NB4 (cell line): ENCODE results near the gene AUTS2.

Experiments used
- DNase-seq: peaks from one replicate; pipeline ENCODE4 v3.0.0; 2010; ENCODE audit warnings: low read depth
- H3K4me3 ChIP-seq: one replicate; pipeline ENCODE4 v1.5.1; 2011; ENCODE audit warnings: mild to moderate bottlenecking, low read depth, low read length, moderate library complexity
- MYC ChIP-seq: IDR thresholded peaks from 2 replicates; pipeline ENCODE4 v1.6.1; 2011; ENCODE audit warnings: low read depth, low read length
- POLR2A ChIP-seq: IDR thresholded peaks from 2 replicates; pipeline ENCODE4 v1.6.1; 2011; ENCODE audit warnings: mild to moderate bottlenecking; ENCODE audit not compliant: insufficient read length; ENCODE audit errors: extremely low read depth
- TF ChIP-seq, protein P1 (sequence below): IDR thresholded peaks from 2 replicates; pipeline ENCODE4 v1.6.1; 2011; ENCODE audit warnings: low read depth, low read length
- TF ChIP-seq, protein P2 (sequence below): IDR thresholded peaks from one replicate; pipeline ENCODE4 v1.5.1; 2012; ENCODE audit warnings: low read depth, low read length

AUTS2 gene

DNA sequence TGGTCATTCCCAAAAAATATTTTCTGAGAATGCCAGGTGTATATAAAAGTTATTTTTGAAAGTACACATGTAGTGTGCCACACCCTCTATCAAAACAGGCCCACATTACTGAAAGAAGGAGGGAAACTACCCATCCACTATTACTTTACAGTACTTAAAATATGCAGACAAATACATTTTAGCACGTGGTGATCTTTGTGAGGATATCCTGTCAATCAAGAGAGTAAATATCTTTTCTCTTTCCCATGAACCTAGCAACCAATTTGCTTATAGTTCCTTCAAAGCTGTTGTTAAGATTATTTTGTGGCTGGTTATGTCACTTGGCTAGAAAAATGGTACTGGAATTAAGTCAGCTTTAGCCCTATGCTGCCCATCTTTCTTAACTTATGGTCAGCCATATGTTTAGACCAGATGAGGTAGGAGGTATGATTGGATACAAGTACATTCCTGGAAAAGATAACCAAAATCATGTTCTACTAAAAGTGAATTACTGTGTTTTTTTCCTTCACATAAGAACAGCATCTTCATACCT, 70.1 kb downstream of the AUTS2 start:
- TF ChIP-seq MYC = no peak
- TF ChIP-seq, protein P1, sequence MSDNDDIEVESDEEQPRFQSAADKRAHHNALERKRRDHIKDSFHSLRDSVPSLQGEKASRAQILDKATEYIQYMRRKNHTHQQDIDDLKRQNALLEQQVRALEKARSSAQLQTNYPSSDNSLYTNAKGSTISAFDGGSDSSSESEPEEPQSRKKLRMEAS = no peak
- TF ChIP-seq, protein P2, sequence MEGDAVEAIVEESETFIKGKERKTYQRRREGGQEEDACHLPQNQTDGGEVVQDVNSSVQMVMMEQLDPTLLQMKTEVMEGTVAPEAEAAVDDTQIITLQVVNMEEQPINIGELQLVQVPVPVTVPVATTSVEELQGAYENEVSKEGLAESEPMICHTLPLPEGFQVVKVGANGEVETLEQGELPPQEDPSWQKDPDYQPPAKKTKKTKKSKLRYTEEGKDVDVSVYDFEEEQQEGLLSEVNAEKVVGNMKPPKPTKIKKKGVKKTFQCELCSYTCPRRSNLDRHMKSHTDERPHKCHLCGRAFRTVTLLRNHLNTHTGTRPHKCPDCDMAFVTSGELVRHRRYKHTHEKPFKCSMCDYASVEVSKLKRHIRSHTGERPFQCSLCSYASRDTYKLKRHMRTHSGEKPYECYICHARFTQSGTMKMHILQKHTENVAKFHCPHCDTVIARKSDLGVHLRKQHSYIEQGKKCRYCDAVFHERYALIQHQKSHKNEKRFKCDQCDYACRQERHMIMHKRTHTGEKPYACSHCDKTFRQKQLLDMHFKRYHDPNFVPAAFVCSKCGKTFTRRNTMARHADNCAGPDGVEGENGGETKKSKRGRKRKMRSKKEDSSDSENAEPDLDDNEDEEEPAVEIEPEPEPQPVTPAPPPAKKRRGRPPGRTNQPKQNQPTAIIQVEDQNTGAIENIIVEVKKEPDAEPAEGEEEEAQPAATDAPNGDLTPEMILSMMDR = no peak
- TF ChIP-seq POLR2A = no peak
- no peak overlapping the region for H3K4me3 ChIP-seq
- DNase-seq = no peak

DNA sequence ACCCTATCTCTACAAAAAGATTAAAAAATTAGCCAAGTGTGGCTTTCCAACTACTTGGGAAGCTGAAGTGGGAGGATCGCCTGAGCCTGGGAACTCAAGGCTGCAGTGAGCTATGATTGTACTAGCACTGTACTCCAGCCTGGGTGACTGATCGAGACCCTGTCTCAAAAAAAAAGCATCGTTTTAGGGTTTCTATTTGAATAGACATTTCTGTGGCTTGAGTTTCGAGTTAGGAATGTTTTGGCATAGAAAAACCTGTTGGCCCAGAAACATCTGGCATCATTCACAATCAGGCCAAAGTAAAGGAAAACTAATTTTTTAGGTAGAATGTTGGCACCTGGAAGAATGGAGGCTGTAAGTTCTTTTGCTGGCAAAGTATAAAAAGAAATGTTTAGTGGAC, 72.4 kb downstream of the AUTS2 start:
- DNase-seq = no peak
- TF ChIP-seq, protein P1 = no peak
- no peak for TF ChIP-seq POLR2A
- no peak for TF ChIP-seq MYC
- TF ChIP-seq, protein P2 = no peak
- H3K4me3 ChIP-seq = no peak overlapping the region

DNA sequence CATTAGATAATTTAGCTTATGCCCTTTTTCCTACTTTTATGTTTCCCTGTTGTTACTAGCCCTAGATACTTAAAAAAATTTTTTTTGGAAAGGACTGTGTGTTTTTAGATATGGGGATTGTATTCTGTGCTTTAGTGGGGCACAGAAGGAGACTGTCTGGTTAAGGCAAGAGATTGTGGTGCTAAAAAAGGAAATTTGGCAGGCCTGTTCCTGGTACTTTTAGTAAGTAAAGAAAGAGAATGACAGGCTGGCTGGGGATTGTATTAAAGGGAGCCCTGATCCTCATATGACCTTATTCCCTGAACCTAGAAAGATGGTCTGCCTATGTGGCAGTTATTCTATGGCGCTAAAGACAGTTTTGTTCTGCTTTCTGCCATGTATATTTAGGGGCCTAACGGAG, 74.8 kb downstream of the AUTS2 start:
- TF ChIP-seq MYC (no peak), POLR2A (no peak)
- TF ChIP-seq, protein P1 = no peak
- TF ChIP-seq, protein P2 = no peak
- DNase-seq = no peak

GRCh38 chr7:69674701-69675182, 76.5 kb downstream of the AUTS2 start:
- DNase-seq = no peak
- no peak overlapping the region for H3K4me3 ChIP-seq
- TF ChIP-seq, protein P2 = no peak
- TF ChIP-seq POLR2A (no peak), MYC (no peak)
- TF ChIP-seq, protein P1 = no peak

More for the DNA sequence above, 74.8 kb downstream of the AUTS2 start:
- no peak overlapping the region for H3K4me3 ChIP-seq

DNA sequence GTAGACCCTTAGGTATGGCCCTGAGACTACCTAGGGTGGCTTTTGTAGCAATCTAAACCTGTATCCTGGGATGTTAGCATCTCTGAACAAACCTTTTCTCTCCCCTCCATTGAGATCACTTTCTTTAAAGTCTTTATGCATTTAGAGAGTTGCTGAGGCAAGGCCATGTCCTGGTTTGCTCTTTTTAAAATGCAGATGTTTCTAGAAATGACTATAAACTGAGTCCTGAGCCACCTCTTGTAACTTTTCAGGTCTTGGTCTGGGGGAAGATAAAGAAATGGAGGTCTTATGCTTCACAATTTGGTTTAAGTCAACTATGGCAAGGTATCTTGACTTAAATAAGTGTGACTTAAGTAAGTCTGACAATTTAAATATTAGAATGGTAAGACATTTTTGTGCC, 78.0 kb downstream of the AUTS2 start:
- no peak overlapping the region for H3K4me3 ChIP-seq
- TF ChIP-seq, protein P1 = no peak
- no peak for TF ChIP-seq MYC
- TF ChIP-seq, protein P2 = no peak
- TF ChIP-seq POLR2A = no peak
- DNase-seq = no peak
